HG02798 (cell line): ENCODE data around the gene RCN1.
"Not testable (repeated sequence)": the region's sequence is repeated elsewhere in the genome, so short reads cannot be mapped to it uniquely, and the experiment has no call there.

Experiments used
- ATAC-seq: cut with Tn5 transposase; IDR thresholded peaks from one replicate; pipeline ENCODE4 v1.9.1; 2021; ENCODE audit warnings: mild to moderate bottlenecking; ENCODE audit not compliant: unreplicated experiment, poor library complexity

Gene RCN1

GRCh38 chr11:32073644-32074026, 17.2 kb upstream of the RCN1 start:
- no peak for ATAC-seq

GRCh38 chr11:32079553-32079952, 11.3 kb upstream of the RCN1 start:
- ATAC-seq, result no peak

DNA sequence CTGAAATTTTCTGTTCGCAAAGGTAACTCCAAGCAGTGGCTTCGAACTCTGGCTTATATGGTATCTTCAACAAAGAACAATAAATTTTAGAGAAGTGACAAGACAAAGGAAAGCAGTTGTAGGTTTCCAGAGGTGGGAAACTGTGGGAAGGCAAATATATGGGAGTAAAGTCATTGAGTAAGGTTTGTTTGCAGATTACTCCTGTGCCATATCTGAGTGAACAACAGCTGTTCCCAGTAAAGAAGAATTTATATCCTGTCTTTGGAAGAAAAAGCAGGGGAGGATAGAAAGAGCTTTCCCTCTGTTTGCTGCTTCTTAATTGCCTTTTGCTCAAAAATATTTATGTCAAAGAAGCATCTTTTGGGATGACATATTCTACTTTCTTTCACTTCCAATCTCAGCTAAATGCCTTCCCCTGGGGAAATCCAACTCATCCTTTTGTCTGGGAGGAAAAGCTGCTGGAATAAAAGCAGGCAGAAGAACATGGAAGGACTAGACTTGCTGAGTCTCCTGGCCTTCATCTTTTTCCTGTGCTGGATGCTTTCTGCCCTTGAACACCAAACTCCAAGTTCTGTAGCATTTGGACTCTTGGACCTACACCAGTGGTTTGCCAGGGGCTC, 10.4 kb upstream of the RCN1 start:
- no peak for ATAC-seq

- ATAC-seq, result peak; percentile 80
Measured at GRCh38 chr11:32081129-32081641, 9.7 kb upstream of the RCN1 start.

GRCh38 chr11:32081901-32082300, 9.0 kb upstream of the RCN1 start:
- ATAC-seq, result no peak

GRCh38 chr11:32082346-32082986, 8.4 kb upstream of the RCN1 start:
- ATAC-seq, result no peak

DNA sequence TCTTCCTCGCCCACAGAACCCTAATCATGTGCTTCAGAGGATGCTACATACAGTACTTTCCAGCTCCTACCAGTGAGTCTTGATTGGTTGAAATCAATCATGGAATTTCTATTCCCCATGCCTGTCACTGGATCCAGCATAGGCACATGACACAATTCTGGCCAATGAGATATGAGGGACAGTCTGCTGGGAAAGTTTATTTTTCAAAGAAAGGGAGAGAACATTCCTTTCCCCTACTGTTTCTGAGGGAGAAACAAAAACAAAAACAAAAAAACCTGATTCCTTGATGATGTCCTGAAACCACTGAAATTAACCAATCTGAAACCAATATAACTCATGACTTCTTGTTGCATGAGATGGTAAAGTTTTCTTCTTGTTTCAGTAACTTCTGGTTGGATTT, 3.3 kb upstream of the RCN1 start:
- ATAC-seq, result no peak

GRCh38 chr11:32088117-32088941, 2.5 kb upstream of the RCN1 start:
- peak; percentile 30 for ATAC-seq

- no peak for ATAC-seq
Measured at GRCh38 chr11:32092581-32093170, 1.8 kb downstream of the RCN1 start.

DNA sequence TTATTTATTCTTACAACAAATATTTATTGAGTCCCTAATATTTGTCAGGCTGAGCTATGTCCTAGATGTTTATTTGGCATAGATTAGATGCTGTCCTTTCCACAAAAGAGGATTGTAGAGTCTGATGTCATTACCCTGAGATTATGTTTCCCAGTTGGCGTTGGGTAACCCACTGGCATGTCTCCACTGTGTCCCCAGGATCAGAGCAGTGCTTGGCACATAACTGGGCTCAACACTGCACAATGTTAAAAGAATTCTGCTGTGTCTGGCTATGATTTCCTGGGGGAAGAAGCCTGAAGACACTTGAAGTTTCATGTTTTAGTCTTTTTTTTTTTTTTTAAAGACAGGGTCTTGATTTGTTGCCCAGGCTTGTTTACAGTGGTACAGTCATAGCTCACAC, 4.0 kb downstream of the RCN1 start:
- no peak for ATAC-seq

DNA sequence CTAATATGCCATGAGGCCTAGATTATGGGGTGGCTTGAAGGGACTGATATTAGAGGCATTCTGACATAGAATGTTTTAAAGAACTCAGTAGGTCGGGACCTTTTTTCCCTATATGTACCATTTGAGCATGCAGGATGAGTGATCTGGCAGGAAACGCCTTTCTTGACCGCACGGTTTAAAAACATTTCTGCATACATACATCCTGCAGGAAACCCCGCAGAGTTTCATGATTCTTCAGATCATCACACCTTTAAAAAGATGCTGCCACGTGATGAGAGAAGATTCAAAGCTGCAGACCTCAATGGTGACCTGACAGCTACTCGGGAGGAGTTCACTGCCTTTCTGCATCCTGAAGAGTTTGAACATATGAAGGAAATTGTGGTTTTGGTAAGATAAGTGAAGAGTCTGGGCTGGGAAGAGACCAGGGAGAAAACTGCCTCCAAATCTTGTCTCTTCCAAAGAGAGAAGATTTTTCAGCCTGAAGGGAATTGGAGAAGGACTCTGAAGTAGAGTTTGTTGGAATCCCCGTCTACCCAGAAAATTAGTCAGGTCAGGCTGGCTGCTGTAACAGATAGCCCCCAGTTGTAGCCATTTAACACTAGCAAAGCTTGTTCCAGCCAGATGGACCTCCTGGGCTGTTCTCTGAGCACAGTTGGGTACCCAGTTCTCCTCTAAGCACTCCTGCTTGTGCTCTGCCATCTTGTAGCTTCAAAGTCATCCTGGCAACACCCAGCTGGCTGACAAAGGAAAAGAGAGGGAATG, 7.4 kb downstream of the RCN1 start:
- ATAC-seq, result no peak

DNA sequence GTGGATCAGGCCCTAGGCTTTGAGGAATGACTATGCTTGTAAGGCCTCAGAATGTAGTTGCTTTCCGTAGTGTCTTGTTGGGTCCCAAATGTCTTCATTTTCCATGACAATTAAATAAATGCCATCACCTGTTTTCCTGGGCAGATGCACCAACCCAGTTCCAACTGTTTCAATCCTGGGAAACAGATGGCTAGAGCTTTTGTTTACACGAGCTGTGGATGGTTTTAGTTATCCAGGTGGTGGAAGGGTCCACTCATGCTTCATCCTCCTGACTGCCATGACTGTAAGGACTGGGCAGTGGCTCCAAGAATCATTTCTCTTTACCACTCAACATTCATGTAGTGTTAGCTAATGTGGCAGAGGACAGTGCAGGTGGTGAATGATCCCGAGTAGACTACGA, 8.6 kb downstream of the RCN1 start:
- no peak for ATAC-seq

GRCh38 chr11:32100495-32100894, 9.6 kb downstream of the RCN1 start:
- ATAC-seq, result no peak

GRCh38 chr11:32101791-32102190, 10.9 kb downstream of the RCN1 start:
- no peak for ATAC-seq

DNA sequence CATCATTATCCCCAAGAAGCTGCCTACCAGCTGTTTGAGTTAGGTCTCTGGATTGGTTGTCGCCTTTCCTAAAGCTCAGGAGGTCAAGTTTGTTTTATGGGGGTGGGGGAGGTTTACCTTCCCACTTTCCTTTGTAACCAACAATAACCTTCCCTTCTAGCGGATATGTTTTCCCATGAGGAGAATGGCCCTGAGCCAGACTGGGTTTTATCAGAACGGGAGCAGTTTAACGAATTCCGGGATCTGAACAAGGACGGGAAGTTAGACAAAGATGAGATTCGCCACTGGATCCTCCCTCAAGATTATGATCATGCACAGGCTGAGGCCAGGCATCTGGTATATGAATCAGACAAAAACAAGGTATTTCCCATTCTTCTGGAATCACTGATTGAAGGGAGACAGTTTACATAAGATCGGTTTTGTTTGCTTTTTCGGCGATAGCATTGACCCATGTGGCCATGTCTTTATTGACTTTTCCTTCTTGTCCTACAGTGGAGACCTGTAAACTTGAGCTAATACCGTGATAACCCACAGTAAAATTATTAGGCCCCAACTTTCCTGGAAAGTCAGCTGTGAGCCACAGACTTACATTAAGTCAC, 12.3 kb downstream of the RCN1 start:
- ATAC-seq, result not testable (repeated sequence)

DNA sequence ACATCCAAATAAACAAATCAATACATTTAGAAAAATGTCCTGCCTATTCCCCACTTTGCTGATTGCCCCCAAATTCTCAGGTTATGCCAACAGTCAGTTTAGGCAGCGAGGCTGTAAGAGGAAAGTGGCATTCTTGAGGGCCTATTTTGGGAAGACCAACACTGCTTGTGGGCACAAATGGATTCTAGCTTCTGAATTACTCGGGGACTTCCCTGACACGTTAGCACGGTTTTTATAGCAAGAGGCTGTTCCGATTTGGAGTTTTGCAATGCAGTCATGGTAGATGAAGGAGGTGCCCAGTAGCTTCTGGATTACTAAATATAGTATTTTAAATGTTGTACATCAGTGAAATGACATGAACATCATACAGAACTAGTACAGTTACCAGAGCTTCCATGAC, 13.1 kb downstream of the RCN1 start:
- no peak for ATAC-seq

DNA sequence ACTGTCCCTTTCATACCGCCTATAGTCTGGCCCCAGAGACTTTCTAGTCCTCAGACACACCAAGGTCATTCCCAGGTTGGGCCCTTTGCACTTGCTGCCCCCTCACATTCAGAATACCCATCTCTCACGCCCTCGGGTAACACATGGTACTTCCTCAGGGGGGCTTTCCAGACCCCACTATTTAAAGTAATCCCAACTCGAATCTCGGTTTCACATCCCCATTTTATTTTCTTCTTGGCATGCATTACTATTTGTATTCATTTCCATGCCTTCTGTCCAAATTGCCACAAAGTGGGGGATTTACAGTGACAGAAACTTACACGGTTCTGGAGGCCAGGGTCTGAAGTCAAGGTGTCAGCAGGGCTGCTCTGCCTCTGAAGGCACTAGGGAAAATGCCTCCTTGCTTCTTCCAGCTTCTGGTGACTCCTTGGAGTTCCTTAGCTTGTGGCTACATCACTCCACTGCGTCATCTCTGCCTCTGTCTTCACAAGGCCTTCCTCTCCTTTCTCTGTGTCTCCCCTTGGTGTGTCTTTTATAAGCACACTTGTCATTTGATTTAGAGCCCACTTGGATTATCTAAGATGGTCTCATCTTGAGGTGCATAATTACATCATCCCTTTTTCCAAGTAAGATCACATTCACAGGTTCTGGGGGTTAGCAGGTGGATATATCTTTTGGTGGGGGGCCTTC, 15.1 kb downstream of the RCN1 start:
- ATAC-seq, result peak; percentile 84

- ATAC-seq, result no peak
Measured at GRCh38 chr11:32107647-32108046, 16.8 kb downstream of the RCN1 start.

GRCh38 chr11:32108576-32108975, 17.7 kb downstream of the RCN1 start:
- no peak for ATAC-seq
